Measurements from ENCODE around the gene PRPF6. TPM values are rescaled to one million over a fixed set of nuclear protein-coding genes. Genes with fewer than 3 reads are reported as not detected.

The PRPF6 gene
- total and polyA plus RNA-seq, 7 donors = 23.4 to 59.9 (median 44.9) TPM

GRCh38 chr20:63953764-63954429 lies 27.0 kb upstream of the PRPF6 start:
- intact Hi-C loops (cut with DNase I) = no loop called here
- peak overlapping the region in 3 of 4 donors; percentile 96 to 99 (median 98) for H3K27ac ChIP-seq
- DNase-seq = no peak

GRCh38 chr20:63955281-63955826 lies 25.6 kb upstream of the PRPF6 start:
- peak overlapping the region; percentile 90 to 99 (median 97) for H3K27ac ChIP-seq
- H3K9me3 ChIP-seq = no peaks in the 10 kb centered on the region
- H3K4me1 ChIP-seq = peaks cover 0 to 68% (median 64%) of the 10 kb centered on the region in 4 donors
- intact Hi-C loops (cut with DNase I) = no loop called here
- TF ChIP-seq POLR2A (IDR thresholded peaks at IDR 0.05) (no peak), CTCF (IDR thresholded peaks at IDR 0.05) (peak in 3 of 4 experiments; percentile 2 to 55 (median 41))
- H3K27me3 ChIP-seq = no peaks in the 10 kb centered on the region
- WGBS, 2 donors = 1 to 2% methylated on average over 31 of the region's 31 CpGs
- no peak for DNase-seq
- H3K36me3 ChIP-seq = peaks cover 0 to 16% (median 0%) of the 10 kb centered on the region in 4 donors
- peak overlapping the region; percentile 91 to 100 (median 98) for H3K4me3 ChIP-seq

More at GRCh38 chr20:63953764-63954429, 27.0 kb upstream of the PRPF6 start:
- Histone ChIP-seq H3K9me3 (no peaks in the 10 kb centered on the region), H3K4me3 (peak overlapping the region in 1 of 4 donors; percentile 91), H3K27me3 (no peaks in the 10 kb centered on the region), H3K36me3 (peaks cover 0 to 2% (median 0%) of the 10 kb centered on the region in 4 donors), H3K4me1 (peaks cover 0 to 83% (median 78%) of the 10 kb centered on the region in 4 donors)
- TF ChIP-seq POLR2A (IDR thresholded peaks at IDR 0.05) (no peak), EP300 (IDR thresholded peaks at IDR 0.05) (no peak), CTCF (IDR thresholded peaks at IDR 0.05) (no peak), POLR2AphosphoS5 (IDR thresholded peaks at IDR 0.05) (no peak)
- WGBS, 2 donors = 75 to 79% methylated on average over 13 of the region's 13 CpGs

- 0% methylated on average over 105 of the region's 105 CpGs for WGBS, 2 donors
- intact Hi-C loops (cut with DNase I) = no loop called here
- TF ChIP-seq CTCF (IDR thresholded peaks at IDR 0.05) (peak in 1 of 4 experiments; percentile 4), EP300 (IDR thresholded peaks at IDR 0.05) (no peak), POLR2AphosphoS5 (IDR thresholded peaks at IDR 0.05) (peak; percentile 66 to 94 (median 85)), POLR2A (IDR thresholded peaks at IDR 0.05) (peak; percentile 53 to 54)
- peak; percentile 97 for DNase-seq
- Histone ChIP-seq H3K36me3 (peaks cover 0 to 16% (median 0%) of the 10 kb centered on the region in 4 donors), H3K9me3 (no peaks in the 10 kb centered on the region), H3K4me3 (peak within 1 kb of the TSS; percentile 91 to 100 (median 98)), H3K27me3 (no peaks in the 10 kb centered on the region), H3K27ac (peak within 1 kb of the TSS; percentile 90 to 99 (median 97)), H3K4me1 (peaks cover 0 to 61% (median 57%) of the 10 kb centered on the region in 4 donors)
These were observed 24.9 kb upstream of the PRPF6 start, which contains the start of gene UCKL1 for GRCh38 chr20:63955827-63956663. UCKL1 (minus strand) TSS chr20:63956416; CDS start chr20:63956372, 44 bp downstream.

- Histone ChIP-seq H3K4me1 (peaks cover 0 to 56% (median 51%) of the 10 kb centered on the region in 4 donors), H3K27ac (peak overlapping the region; percentile 71 to 99 (median 78)), H3K27me3 (no peaks in the 10 kb centered on the region), H3K4me3 (peak overlapping the region; percentile 40 to 100 (median 94)), H3K36me3 (peaks cover 0 to 22% (median 2%) of the 10 kb centered on the region in 4 donors), H3K9me3 (no peaks in the 10 kb centered on the region)
- TF ChIP-seq POLR2AphosphoS5 (IDR thresholded peaks at IDR 0.05) = no peak
- TF ChIP-seq EP300 (IDR thresholded peaks at IDR 0.05) = no peak
- no peak for TF ChIP-seq CTCF (IDR thresholded peaks at IDR 0.05)
- no peak for TF ChIP-seq POLR2A (IDR thresholded peaks at IDR 0.05)
- no peak for DNase-seq
- intact Hi-C loops (cut with DNase I) = no loop called here
- 0% methylated on average over 15 of the region's 15 CpGs for WGBS, 2 donors
These were observed 24.3 kb upstream of the PRPF6 start for GRCh38 chr20:63956664-63957003.
